MCF 10A (cell line): ENCODE data around the gene PCGF3. TPM values are rescaled to one million over a fixed set of nuclear protein-coding genes. Genes with fewer than 3 reads are reported as not detected.
"Not testable (repeated sequence)": the region's sequence is repeated elsewhere in the genome, so short reads cannot be mapped to it uniquely, and the experiment has no call there.

Source experiments
- BruUV-seq: library from RNA; stranded (reverse); fragments of 400-500 nt; replicated peaks from 2 replicates; lab custom pipeline; 2021; lab: Mats Ljungman, UMichigan
- CTCF ChIA-PET: fragments of 300-600 bp; sonication (Branson Sonifier 250); formaldehyde crosslinking; extraction: SDS; loops from one replicate; lab custom pipeline; 2021; ENCODE audit warnings: antibody characterized with exemption, inconsistent platforms; lab: Yijun Ruan, JAX
- POLR2A ChIA-PET: fragments of 300-600, 350-650 bp; sonication (Branson Sonifier 250); formaldehyde crosslinking; extraction: SDS; loops from one replicate; lab custom pipeline; 2020; ENCODE audit warnings: antibody characterized with exemption, inconsistent platforms; lab: Yijun Ruan, JAX
- DNase-seq: peaks from one replicate; pipeline ENCODE4 v3.0.0-alpha.2; 2018; ENCODE audit not compliant: unreplicated experiment
- H3K27ac Mint-ChIP-seq: one replicate; pipeline ENCODE4 v1.8.0; 2022; ENCODE audit warnings: mild to moderate bottlenecking, low read depth, mixed read lengths; ENCODE audit not compliant: unreplicated experiment
- H3K27me3 Mint-ChIP-seq: one replicate; pipeline ENCODE4 v1.8.0; 2022; ENCODE audit warnings: mixed read lengths; ENCODE audit not compliant: insufficient read depth, unreplicated experiment
- H3K36me3 Mint-ChIP-seq: one replicate; pipeline ENCODE4 v1.8.0; 2022; ENCODE audit warnings: mild to moderate bottlenecking, moderate library complexity, mixed read lengths; ENCODE audit not compliant: insufficient read depth, unreplicated experiment
- H3K4me1 Mint-ChIP-seq: one replicate; pipeline ENCODE4 v1.8.0; 2022; ENCODE audit warnings: mixed read lengths; ENCODE audit not compliant: insufficient read depth, unreplicated experiment
- H3K4me3 Mint-ChIP-seq: one replicate; pipeline ENCODE4 v1.8.0; 2022; ENCODE audit warnings: mild to moderate bottlenecking, moderate library complexity, mixed read lengths; ENCODE audit not compliant: unreplicated experiment
- H3K9me3 Mint-ChIP-seq: one replicate; pipeline ENCODE4 v1.8.0; 2022; ENCODE audit warnings: mixed read lengths; ENCODE audit not compliant: unreplicated experiment
- intact Hi-C: fragments of 100-400 bp; cut with micrococcal nuclease; formaldehyde crosslinking; loops from 2 replicates; pipeline ENCODE4 v1.14.1; 2022
- total RNA-seq: library from RNA; stranded (reverse); gene quantifications from 2 replicates; pipeline ENCODE4 v1.2.3, GENCODE V29; 2022
- TF ChIP-seq, protein P1 (sequence below): fragments of 200-600 bp; IDR thresholded peaks from one replicate; pipeline ENCODE4 v1.8.0; 2022; ENCODE audit warnings: antibody characterized with exemption, mild to moderate bottlenecking; ENCODE audit not compliant: unreplicated experiment

The PCGF3 gene
- total RNA-seq, 1 experiment from 2014 or later = 26.5 TPM

DNA sequence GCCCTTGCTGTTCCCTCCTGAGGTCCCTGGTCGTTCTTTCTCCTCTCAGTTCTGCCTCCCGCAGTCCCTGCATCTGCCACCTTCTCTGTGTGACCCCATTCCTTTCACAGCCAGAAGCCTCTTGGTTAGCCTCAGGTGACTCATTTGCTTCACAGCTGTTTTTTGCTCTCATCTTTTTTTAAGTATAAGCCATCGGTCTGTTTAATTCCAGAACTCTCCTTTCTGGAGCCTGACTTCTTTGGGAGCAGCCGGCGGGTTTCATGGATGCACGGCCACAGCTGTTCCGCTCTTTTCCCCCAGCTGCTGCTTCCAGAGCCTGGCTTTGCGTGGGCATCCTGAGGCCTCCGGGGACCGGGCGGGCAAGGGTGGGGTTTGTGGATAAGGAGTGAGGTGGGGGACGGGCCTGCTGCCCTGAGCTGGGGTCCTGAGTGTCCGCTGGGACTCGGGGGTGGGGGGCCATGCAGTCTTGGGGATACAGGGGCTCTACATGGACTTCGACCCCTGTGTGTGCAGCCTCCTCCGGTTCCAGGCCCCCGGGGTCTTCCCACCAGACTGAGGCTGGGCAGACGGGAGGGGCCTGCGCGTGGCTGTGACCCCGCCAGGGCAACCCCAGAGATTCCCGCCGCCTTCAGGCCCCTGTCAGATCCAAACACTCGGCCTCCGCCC is 46.7 kb downstream of the PCGF3 start:
- TF ChIP-seq, protein P1, sequence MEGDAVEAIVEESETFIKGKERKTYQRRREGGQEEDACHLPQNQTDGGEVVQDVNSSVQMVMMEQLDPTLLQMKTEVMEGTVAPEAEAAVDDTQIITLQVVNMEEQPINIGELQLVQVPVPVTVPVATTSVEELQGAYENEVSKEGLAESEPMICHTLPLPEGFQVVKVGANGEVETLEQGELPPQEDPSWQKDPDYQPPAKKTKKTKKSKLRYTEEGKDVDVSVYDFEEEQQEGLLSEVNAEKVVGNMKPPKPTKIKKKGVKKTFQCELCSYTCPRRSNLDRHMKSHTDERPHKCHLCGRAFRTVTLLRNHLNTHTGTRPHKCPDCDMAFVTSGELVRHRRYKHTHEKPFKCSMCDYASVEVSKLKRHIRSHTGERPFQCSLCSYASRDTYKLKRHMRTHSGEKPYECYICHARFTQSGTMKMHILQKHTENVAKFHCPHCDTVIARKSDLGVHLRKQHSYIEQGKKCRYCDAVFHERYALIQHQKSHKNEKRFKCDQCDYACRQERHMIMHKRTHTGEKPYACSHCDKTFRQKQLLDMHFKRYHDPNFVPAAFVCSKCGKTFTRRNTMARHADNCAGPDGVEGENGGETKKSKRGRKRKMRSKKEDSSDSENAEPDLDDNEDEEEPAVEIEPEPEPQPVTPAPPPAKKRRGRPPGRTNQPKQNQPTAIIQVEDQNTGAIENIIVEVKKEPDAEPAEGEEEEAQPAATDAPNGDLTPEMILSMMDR = no peak
- Mint-ChIP-seq H3K27me3 (no peaks in the 10 kb centered on the region), H3K27ac (no peak overlapping the region), H3K4me3 (no peak overlapping the region), H3K9me3 (no peaks in the 10 kb centered on the region), H3K4me1 (peaks cover 15% of the 10 kb centered on the region), H3K36me3 (peaks cover 84% of the 10 kb centered on the region)
- intact Hi-C loops = loop anchor here (10.0 kb wide), 1 partner anchor 148 kb away; no protein-coding TSS in a partner anchor
- DNase-seq = no peak
- ChIA-PET CTCF (interaction anchor here (1.3 kb wide), 1 partner anchor 11 kb away, joined by 4 read pairs; no protein-coding TSS in a partner anchor), POLR2A (interaction anchor here (0.7 to 1.3 kb wide), 2 partner anchors 9 to 11 kb away, joined by 3 read pairs; no protein-coding TSS in a partner anchor)
- no TSS peak for BruUV-seq

DNA sequence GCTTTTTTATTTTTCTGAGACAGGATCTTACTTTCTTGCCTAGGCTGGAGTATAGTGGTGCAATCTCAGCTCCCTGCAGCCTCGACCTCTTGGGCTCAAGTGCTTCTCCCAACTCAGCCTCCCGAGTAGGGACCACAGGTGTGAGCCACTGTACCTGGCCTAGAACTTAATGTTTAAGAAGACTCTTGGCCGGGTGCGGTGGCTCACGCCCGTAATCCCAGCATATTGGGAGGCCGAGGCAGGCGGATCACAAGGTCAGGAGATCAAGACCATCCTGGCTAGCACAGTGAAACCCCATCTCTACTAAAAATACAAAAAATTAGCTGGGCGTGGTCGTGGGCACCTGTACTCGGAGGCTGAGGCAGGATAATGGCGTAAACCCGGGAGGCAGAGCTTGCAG is 47.6 kb downstream of the PCGF3 start:
- intact Hi-C loops = loop anchor here (10.0 kb wide), 1 partner anchor 148 kb away; no protein-coding TSS in a partner anchor
- not testable (repeated sequence) for H3K4me3 Mint-ChIP-seq, H3K9me3 Mint-ChIP-seq, H3K27ac Mint-ChIP-seq, DNase-seq, H3K27me3 Mint-ChIP-seq, BruUV-seq
- CTCF ChIA-PET = interaction anchor here (1.2 to 1.3 kb wide), 2 partner anchors 11 to 23 kb away, joined by 3 to 4 read pairs; no protein-coding TSS in a partner anchor
- Mint-ChIP-seq H3K4me1 (peaks cover 15% of the 10 kb centered on the region), H3K36me3 (peaks cover 87% of the 10 kb centered on the region)
- POLR2A ChIA-PET = interaction anchor here (0.7 to 1.3 kb wide), 3 partner anchors 8 to 52 kb away, joined by 3 read pairs; no protein-coding TSS in a partner anchor

DNA sequence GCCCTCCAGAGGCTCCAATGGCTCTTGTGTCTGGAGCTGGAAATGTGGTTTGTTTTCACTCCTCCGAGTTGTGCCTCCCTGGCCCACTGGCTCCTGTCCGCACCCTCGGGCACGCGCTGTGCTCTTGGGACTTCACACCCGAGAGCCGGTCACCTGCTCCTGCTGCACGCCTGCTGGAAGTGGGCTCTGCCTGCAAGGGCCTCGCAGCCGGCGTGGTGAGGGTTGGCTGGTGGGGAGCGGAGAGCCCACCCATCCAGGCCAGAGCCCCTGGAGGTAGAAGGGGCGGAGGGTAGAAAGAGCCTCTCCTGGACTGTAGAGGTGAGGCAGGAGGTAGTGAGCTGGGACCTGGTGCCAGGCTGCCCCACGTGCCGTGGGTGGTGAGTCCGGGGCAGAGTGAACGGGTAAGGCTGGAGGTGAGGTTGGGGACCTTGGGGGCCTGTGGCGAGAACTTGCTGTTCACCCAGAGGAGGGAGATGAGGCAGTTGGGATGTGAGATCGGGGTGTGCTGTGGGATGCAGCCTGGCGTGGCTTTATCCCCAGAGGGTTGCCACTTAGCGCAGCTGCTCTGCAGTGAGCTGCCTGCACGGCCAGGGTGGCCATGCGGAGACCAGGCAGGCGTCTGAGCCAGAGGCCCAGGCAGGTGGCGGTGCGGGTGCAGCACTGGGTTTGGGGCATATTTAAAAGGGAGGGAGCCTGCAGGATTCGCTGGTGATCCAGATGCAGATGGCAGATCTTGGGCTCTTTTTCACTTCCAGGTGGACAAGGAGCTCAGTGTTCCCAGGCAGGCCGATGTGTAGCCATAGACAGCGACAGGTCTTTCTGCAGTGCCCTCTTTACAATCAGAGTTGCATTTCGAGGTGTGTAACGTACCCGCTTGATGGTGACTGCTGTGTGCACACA is 48.8 kb downstream of the PCGF3 start:
- TF ChIP-seq, protein P1 = no peak
- H3K36me3 Mint-ChIP-seq = peaks cover 79% of the 10 kb centered on the region
- DNase-seq = no peak
- H3K9me3 Mint-ChIP-seq = no peaks in the 10 kb centered on the region
- H3K4me3 Mint-ChIP-seq = no peak overlapping the region
- no TSS peak for BruUV-seq
- peak overlapping the region; percentile 46 for H3K27ac Mint-ChIP-seq
- peaks cover 15% of the 10 kb centered on the region for H3K4me1 Mint-ChIP-seq
- ChIA-PET POLR2A (interaction anchor here (0.7 kb wide), 1 partner anchor 12 kb away, joined by 4 read pairs; no protein-coding TSS in a partner anchor), CTCF (no interaction called here)
- H3K27me3 Mint-ChIP-seq = no peaks in the 10 kb centered on the region
- intact Hi-C loops = loop anchor here (10.0 kb wide), 1 partner anchor 150 kb away; no protein-coding TSS in a partner anchor

DNA sequence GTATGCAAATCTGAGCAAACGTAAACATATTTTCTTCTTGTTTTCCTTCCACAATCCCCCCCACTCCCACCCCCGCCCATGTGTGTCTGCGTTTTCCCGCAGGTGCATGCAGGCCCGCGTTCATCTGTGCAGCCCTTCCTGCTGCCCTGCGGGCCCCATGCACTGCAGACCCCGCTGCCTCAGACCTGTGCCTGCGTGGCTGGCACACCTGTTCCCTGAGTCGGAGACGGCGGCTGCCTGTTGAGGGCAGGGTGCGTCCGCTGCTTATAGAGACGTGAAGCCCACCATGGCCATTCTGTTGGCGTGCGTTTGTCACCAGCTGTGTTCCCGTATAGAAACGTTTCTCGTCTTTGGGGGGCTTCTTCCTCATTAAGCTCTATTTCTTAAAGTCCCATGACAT is 51.5 kb downstream of the PCGF3 start:
- no TSS peak for BruUV-seq
- Mint-ChIP-seq H3K4me3 (no peak overlapping the region), H3K27me3 (no peaks in the 10 kb centered on the region), H3K36me3 (peaks cover 83% of the 10 kb centered on the region), H3K4me1 (no peaks in the 10 kb centered on the region), H3K9me3 (no peaks in the 10 kb centered on the region), H3K27ac (no peak overlapping the region)
- DNase-seq = no peak
- intact Hi-C loops = loop anchor here (10.0 kb wide), 1 partner anchor 152 kb away; no protein-coding TSS in a partner anchor
- CTCF ChIA-PET = interaction anchor here (0.5 to 1.2 kb wide), 5 partner anchors 14 to 379 kb away, joined by 3 to 7 read pairs (median 4); no protein-coding TSS in a partner anchor
- POLR2A ChIA-PET = interaction anchor here (1.8 kb wide), 1 partner anchor 10 kb away, joined by 5 read pairs; no protein-coding TSS in a partner anchor
- TF ChIP-seq, protein P1 = no peak

DNA sequence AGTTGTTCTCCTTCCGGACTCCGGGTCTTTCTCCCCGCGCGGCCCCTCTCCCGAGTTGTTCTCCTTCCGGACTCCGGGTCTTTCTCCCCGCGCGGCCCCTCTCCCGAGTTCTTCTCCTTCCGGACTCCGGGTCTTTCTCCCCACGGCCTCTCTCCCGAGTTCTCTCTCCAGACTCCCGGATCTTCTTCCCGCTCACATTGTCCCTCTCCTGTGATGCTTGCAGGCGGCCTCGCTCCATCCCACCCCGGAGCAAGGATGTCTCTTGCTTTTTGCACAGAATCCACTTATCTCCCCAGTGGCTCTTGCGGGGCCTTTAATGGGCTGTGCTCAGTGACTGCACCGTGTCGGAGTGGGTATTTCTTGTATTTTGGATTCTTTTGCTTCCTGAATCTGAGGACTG is 54.2 kb downstream of the PCGF3 start:
- H3K27me3 Mint-ChIP-seq, H3K4me3 Mint-ChIP-seq, POLR2A ChIA-PET, H3K9me3 Mint-ChIP-seq, H3K4me1 Mint-ChIP-seq, BruUV-seq, H3K27ac Mint-ChIP-seq, CTCF ChIA-PET, DNase-seq: not testable (repeated sequence)
- H3K36me3 Mint-ChIP-seq = peaks cover 80% of the 10 kb centered on the region
- intact Hi-C loops = loop anchor here (10.0 kb wide), 1 partner anchor 155 kb away; no protein-coding TSS in a partner anchor
